Prostate gland (tissue), 2 donors: ENCODE measurements around the gene PSMB3.

ENCODE experiments used
- POLR2A ChIP-seq: fragments of 450-650 bp; IDR thresholded peaks from one replicate; pipeline ENCODE4 v1.6.1; 2016; ENCODE audit warnings: antibody characterized with exemption, mild to moderate bottlenecking
- TF ChIP-seq, protein P1 (sequence below), 4 experiments: fragments of 200-600 bp in 2 of 4; fragments of 450-650 bp in 2 of 4; sonication (generic) in 2 of 4; IDR thresholded peaks; 1 replicate in 3 of 4; 2 replicates in 1 of 4; pipeline ENCODE4 v1.5.1; 2016 to 2019; ENCODE audit warnings: antibody characterized with exemption in 4 of 4, mild to moderate bottlenecking in 2 of 4, moderate library complexity in 2 of 4

DNA sequence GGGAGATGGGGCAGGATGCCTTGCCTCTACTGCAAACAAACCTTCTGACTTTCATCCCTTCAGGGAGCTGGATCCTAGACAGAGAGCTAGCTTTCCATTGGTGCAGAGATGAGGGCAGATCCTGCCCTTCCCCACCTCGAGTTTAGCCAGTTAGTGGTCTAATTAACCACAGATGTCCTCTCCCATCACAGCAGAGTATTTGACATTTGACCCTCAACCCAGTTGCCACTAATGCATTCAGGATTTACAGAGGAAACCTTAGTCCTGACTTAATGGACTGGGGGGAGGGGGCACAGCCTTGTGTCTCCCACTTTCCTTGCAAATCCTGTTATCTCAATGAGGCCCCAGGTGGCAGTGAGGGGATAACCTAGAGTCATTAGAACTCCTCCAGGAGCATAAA is 36.6 kb downstream of the PSMB3 start:
- no peak for TF ChIP-seq POLR2A
- TF ChIP-seq, protein P1, sequence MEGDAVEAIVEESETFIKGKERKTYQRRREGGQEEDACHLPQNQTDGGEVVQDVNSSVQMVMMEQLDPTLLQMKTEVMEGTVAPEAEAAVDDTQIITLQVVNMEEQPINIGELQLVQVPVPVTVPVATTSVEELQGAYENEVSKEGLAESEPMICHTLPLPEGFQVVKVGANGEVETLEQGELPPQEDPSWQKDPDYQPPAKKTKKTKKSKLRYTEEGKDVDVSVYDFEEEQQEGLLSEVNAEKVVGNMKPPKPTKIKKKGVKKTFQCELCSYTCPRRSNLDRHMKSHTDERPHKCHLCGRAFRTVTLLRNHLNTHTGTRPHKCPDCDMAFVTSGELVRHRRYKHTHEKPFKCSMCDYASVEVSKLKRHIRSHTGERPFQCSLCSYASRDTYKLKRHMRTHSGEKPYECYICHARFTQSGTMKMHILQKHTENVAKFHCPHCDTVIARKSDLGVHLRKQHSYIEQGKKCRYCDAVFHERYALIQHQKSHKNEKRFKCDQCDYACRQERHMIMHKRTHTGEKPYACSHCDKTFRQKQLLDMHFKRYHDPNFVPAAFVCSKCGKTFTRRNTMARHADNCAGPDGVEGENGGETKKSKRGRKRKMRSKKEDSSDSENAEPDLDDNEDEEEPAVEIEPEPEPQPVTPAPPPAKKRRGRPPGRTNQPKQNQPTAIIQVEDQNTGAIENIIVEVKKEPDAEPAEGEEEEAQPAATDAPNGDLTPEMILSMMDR (IDR thresholded peaks at IDR 0.05) = no peak
